Fibroblast of pulmonary artery (primary cell): Measurements from ENCODE around the gene TTC22.

ENCODE experiments used
- DNase-seq: peaks from one replicate; pipeline ENCODE4 v3.0.0-alpha.2; 2010; ENCODE audit warnings: low read depth
- H3K4me3 ChIP-seq: replicated peaks from 2 replicates; pipeline ENCODE4 v1.5.1; 2011; ENCODE audit warnings: low read depth, mild to moderate bottlenecking, control low read depth, low read length, moderate library complexity
- CTCF ChIP-seq: IDR thresholded peaks from 2 replicates; pipeline ENCODE4 v1.5.1; 2011; ENCODE audit warnings: mild to moderate bottlenecking, control low read depth, low read length, inconsistent platforms; ENCODE audit errors: missing control alignments

Gene TTC22

GRCh38 chr1:54764133-54764921 is 36.8 kb downstream of the TTC22 start, which contains the start of gene PARS2:
TSS of gene PARS2 (minus strand) at chr1:54764523. CDS start at chr1:54759161, 5,362 bp downstream.
- H3K4me3 ChIP-seq: peak within 1 kb of the TSS; percentile 96
- no peak for TF ChIP-seq CTCF
- peak; percentile 100 for DNase-seq

- no peak for DNase-seq
- H3K4me3 ChIP-seq: peak overlapping the region; percentile 96
- TF ChIP-seq CTCF: no peak
These were observed 37.3 kb downstream of the TTC22 start for GRCh38 chr1:54763816-54764132.

GRCh38 chr1:54758678-54759348 is 42.3 kb downstream of the TTC22 start:
- no peak for DNase-seq
- H3K4me3 ChIP-seq: no peak overlapping the region
- no peak for TF ChIP-seq CTCF

GRCh38 chr1:54757833-54758232 is 43.3 kb downstream of the TTC22 start:
- DNase-seq: no peak
- no peak for TF ChIP-seq CTCF
- no peak overlapping the region for H3K4me3 ChIP-seq

- no peak for DNase-seq
- no peak for TF ChIP-seq CTCF
- no peak overlapping the region for H3K4me3 ChIP-seq
These were observed 46.4 kb downstream of the TTC22 start for GRCh38 chr1:54754486-54755285.

- no peak for TF ChIP-seq CTCF
- no peak overlapping the region for H3K4me3 ChIP-seq
- DNase-seq: no peak
These were observed 47.1 kb downstream of the TTC22 start for GRCh38 chr1:54754045-54754444.
